ENCODE data around the gene TM9SF1. TPM values are rescaled to one million over a fixed set of nuclear protein-coding genes. Genes with fewer than 3 reads are reported as not detected.

TM9SF1 gene
- total and polyA plus RNA-seq, 10 of the 15 experiments (the other 5 are each of a cell fraction or from before 2014, with no cell fraction given) = 7.2 to 39.2 (median 17.6) TPM

DNA sequence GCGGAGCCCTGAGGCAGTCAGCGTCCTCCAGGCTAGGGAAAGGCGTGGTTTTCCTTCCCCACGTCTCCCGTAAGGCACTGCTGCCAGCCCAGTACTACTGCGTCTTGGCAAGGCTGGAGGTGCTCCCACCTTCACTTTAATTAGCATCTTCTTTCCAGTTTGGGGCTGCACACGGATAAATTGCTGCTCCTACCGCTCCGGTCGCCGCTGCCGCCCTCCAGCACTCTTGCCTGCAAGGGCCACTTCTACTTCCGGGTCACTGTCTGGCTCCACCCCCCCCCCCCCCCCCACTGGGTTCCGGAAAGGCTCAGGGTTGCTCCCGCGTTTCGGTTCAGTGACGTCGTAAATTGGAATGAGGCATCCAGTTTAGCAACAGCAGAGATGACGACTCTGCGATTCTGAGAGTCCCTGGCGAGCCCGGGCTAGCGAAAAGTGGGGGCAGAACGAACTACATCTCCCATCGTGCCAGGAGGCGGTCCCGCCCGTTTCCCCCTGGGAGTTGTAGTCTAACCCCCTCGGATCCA is 36.9 kb upstream of the TM9SF1 start, which contains the start of gene NEDD8 (continued):
- TF ChIP-seq RB1 (IDR thresholded peaks at IDR 0.05; ENCODE audit: borderline replicate concordance) (no peak; the same call in 1 of the 2 replicates), CREM (IDR thresholded peaks at IDR 0.05; ENCODE audit: low read depth) (peak; percentile 94), ZNF274 (IDR thresholded peaks at IDR 0.05; ENCODE audit: insufficient read depth, insufficient read length) (no peak), JUND (IDR thresholded peaks at IDR 0.05; ENCODE audit: low read depth, low read length) (no peak), SP1 (IDR thresholded peaks at IDR 0.05; ENCODE audit: low read depth, low read length) (no peak), CBFB (IDR thresholded peaks at IDR 0.05; ENCODE audit: low read depth) (no peak), TCF12 (IDR thresholded peaks at IDR 0.05; ENCODE audit: low read depth, low read length) (no peak), LARP7 (IDR thresholded peaks at IDR 0.05) (0 out of 2 replicates have a peak, but pooled peaks have one; percentile 2), NR2C1 (IDR thresholded peaks at IDR 0.05) (peak; percentile 96), GABPA (IDR thresholded peaks at IDR 0.05; ENCODE audit: low read depth) (peak; percentile 91; the same call in 1 of the 2 replicates), BRCA1 (IDR thresholded peaks at IDR 0.05; ENCODE audit: low read depth, low read length) (no peak), EZH2 (IDR thresholded peaks at IDR 0.05; ENCODE audit: borderline replicate concordance, control insufficient read depth, low read depth, low read length) (no peak), WRNIP1 (IDR thresholded peaks at IDR 0.05; ENCODE audit: borderline replicate concordance, low read depth, low read length) (no peak), SMARCA5 (IDR thresholded peaks at IDR 0.05) (no peak), ZSCAN29 (IDR thresholded peaks at IDR 0.05) (no peak), BMI1 (IDR thresholded peaks at IDR 0.05; ENCODE audit: borderline replicate concordance) (no peak)
- TF ChIP-seq, protein P1, sequence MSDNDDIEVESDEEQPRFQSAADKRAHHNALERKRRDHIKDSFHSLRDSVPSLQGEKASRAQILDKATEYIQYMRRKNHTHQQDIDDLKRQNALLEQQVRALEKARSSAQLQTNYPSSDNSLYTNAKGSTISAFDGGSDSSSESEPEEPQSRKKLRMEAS (IDR thresholded peaks at IDR 0.05; ENCODE audit: low read depth, low read length) = no peak
- TF ChIP-seq, protein P2, sequence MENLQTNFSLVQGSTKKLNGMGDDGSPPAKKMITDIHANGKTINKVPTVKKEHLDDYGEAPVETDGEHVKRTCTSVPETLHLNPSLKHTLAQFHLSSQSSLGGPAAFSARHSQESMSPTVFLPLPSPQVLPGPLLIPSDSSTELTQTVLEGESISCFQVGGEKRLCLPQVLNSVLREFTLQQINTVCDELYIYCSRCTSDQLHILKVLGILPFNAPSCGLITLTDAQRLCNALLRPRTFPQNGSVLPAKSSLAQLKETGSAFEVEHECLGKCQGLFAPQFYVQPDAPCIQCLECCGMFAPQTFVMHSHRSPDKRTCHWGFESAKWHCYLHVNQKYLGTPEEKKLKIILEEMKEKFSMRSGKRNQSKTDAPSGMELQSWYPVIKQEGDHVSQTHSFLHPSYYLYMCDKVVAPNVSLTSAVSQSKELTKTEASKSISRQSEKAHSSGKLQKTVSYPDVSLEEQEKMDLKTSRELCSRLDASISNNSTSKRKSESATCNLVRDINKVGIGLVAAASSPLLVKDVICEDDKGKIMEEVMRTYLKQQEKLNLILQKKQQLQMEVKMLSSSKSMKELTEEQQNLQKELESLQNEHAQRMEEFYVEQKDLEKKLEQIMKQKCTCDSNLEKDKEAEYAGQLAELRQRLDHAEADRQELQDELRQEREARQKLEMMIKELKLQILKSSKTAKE (IDR thresholded peaks at IDR 0.05; ENCODE audit: low read depth, poor library complexity, severe bottlenecking) = no peak
- TF ChIP-seq, protein P3, sequence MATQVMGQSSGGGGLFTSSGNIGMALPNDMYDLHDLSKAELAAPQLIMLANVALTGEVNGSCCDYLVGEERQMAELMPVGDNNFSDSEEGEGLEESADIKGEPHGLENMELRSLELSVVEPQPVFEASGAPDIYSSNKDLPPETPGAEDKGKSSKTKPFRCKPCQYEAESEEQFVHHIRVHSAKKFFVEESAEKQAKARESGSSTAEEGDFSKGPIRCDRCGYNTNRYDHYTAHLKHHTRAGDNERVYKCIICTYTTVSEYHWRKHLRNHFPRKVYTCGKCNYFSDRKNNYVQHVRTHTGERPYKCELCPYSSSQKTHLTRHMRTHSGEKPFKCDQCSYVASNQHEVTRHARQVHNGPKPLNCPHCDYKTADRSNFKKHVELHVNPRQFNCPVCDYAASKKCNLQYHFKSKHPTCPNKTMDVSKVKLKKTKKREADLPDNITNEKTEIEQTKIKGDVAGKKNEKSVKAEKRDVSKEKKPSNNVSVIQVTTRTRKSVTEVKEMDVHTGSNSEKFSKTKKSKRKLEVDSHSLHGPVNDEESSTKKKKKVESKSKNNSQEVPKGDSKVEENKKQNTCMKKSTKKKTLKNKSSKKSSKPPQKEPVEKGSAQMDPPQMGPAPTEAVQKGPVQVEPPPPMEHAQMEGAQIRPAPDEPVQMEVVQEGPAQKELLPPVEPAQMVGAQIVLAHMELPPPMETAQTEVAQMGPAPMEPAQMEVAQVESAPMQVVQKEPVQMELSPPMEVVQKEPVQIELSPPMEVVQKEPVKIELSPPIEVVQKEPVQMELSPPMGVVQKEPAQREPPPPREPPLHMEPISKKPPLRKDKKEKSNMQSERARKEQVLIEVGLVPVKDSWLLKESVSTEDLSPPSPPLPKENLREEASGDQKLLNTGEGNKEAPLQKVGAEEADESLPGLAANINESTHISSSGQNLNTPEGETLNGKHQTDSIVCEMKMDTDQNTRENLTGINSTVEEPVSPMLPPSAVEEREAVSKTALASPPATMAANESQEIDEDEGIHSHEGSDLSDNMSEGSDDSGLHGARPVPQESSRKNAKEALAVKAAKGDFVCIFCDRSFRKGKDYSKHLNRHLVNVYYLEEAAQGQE (IDR thresholded peaks at IDR 0.05; ENCODE audit: low read depth, low read length) = no peak
- TF ChIP-seq, protein P4, sequence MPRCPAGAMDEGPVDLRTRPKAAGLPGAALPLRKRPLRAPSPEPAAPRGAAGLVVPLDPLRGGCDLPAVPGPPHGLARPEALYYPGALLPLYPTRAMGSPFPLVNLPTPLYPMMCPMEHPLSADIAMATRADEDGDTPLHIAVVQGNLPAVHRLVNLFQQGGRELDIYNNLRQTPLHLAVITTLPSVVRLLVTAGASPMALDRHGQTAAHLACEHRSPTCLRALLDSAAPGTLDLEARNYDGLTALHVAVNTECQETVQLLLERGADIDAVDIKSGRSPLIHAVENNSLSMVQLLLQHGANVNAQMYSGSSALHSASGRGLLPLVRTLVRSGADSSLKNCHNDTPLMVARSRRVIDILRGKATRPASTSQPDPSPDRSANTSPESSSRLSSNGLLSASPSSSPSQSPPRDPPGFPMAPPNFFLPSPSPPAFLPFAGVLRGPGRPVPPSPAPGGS (IDR thresholded peaks at IDR 0.05; ENCODE audit: borderline replicate concordance, insufficient read depth, low read depth, low read length, poor library complexity, severe bottlenecking) = no peak
- TF ChIP-seq, protein P5, sequence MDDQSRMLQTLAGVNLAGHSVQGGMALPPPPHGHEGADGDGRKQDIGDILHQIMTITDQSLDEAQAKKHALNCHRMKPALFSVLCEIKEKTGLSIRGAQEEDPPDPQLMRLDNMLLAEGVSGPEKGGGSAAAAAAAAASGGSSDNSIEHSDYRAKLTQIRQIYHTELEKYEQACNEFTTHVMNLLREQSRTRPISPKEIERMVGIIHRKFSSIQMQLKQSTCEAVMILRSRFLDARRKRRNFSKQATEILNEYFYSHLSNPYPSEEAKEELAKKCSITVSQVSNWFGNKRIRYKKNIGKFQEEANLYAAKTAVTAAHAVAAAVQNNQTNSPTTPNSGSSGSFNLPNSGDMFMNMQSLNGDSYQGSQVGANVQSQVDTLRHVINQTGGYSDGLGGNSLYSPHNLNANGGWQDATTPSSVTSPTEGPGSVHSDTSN (IDR thresholded peaks at IDR 0.05; ENCODE audit: insufficient replicate concordance, low read depth, low read length) = no peak

Measured in GM12878 (cell line).